IgD-negative memory B cell (primary cell): ENCODE measurements around the gene LTC4S. TPM values are rescaled to one million over a fixed set of nuclear protein-coding genes. Genes with fewer than 3 reads are reported as not detected.

Experiments used
- H3K27ac Mint-ChIP-seq, 3 donors: one replicate each; pipeline ENCODE4 v1.8.0; 2020 to 2022; ENCODE audit warnings: mild to moderate bottlenecking in 3 of 3, mixed read lengths in 3 of 3, moderate library complexity in 1 of 3
- H3K27me3 Mint-ChIP-seq: one replicate; pipeline ENCODE4 v1.8.0; 2021; ENCODE audit warnings: mixed read lengths
- H3K36me3 Mint-ChIP-seq: one replicate; pipeline ENCODE4 v1.8.0; 2020; ENCODE audit warnings: mild to moderate bottlenecking, mixed read lengths
- H3K4me1 Mint-ChIP-seq, 3 donors: one replicate each; pipeline ENCODE4 v1.8.0; 2020 to 2022; ENCODE audit warnings: mixed read lengths in 3 of 3, mild to moderate bottlenecking in 1 of 3
- H3K4me3 Mint-ChIP-seq, 4 donors: one replicate each; pipeline ENCODE4 v1.8.0; 2020 to 2022; ENCODE audit warnings: mild to moderate bottlenecking in 4 of 4, mixed read lengths in 4 of 4, moderate library complexity in 3 of 4
- H3K9me3 Mint-ChIP-seq, 3 donors: one replicate each; pipeline ENCODE4 v1.8.0; 2020 to 2021; ENCODE audit warnings: mixed read lengths in 3 of 3, mild to moderate bottlenecking in 1 of 3
- polyA plus RNA-seq: library from polyadenylated mRNA; unstranded; fragments of 300-500 nt; fragmentation: Illumina TruSeq; gene quantifications from one replicate; pipeline ENCODE4 v1.2.3, GENCODE V29; 2021

The LTC4S gene
- polyA plus RNA-seq, 1 donor from 2014 or later, result 0.80 TPM

DNA sequence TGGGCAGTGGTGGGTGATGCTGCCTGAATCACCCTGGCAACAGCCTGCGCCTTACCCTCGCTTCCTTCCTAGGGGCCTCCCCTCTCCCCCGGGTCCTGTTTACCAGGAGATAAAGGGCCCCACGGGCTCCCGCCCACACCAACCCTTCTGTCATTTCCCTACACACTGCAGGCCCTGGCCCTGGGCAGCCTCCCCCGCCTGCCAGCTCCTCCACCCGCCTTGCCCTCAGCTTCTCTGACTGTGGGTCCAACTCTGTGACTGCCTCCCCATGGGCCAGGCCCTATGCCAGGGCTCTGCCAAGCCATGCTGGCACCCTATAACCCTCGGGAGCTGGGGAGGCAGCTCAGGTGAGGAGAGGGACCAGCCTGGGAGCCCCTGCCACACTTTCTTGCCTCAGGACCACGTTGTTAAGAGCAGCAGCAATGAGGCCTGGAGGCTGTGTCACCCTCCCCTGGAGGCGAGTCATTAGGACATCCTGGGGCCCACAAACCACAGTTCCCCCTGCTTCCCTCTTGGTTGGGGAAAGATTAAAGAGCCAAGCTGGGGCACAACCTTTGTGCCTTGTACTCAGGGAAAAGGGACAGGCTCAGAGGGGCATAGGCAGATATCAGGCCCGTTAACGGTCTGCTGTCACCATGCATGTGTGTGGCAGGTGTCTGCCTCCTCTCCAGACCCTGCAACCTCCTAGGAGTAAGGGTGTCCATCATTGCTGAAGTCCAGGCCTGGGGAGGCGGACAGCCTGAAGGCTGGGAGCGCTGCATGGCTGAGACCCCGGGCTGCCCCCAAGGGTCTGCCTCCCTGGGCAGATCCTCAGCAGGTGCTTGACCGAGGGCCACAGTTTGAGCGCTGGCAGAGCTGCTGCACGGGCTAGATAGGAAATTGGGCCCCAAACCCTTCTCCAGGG lies 10.1 kb downstream of the LTC4S start:
- H3K27me3 Mint-ChIP-seq, result no peaks in the 10 kb centered on the region
- peak overlapping the region; percentile 74 to 80 (median 78) for H3K4me3 Mint-ChIP-seq
- no peaks in the 10 kb centered on the region for H3K9me3 Mint-ChIP-seq
- peaks cover 14 to 22% (median 21%) of the 10 kb centered on the region in 3 donors for H3K4me1 Mint-ChIP-seq
- H3K36me3 Mint-ChIP-seq, result peaks cover 3% of the 10 kb centered on the region
- H3K27ac Mint-ChIP-seq, result peak overlapping the region in 2 of 3 donors; percentile 39 to 81

DNA sequence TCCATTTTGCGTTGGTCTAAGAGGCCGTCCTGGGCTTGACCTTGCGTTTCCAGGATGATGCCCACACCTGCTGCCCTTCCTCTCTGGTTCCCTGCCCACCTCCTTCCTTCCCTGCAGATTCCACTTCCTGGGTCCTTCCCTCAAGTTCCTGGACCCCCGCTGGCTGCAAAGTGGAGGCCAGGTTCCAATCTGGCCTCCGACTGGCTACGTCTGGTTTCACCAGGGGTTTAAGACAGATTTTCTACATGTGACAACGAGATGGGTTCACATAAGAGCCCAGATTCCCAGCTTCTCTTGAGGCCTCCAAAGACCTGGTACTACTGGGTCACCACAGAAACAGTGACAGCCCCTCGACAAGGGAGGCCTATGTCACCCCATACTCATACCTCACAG lies 10.8 kb downstream of the LTC4S start:
- Mint-ChIP-seq H3K27me3 (no peaks in the 10 kb centered on the region), H3K36me3 (peaks cover 3% of the 10 kb centered on the region), H3K4me3 (peak overlapping the region; percentile 74 to 92 (median 80)), H3K4me1 (peaks cover 14 to 22% (median 21%) of the 10 kb centered on the region in 3 donors), H3K9me3 (no peaks in the 10 kb centered on the region), H3K27ac (peak overlapping the region; percentile 67 to 86 (median 81))

DNA sequence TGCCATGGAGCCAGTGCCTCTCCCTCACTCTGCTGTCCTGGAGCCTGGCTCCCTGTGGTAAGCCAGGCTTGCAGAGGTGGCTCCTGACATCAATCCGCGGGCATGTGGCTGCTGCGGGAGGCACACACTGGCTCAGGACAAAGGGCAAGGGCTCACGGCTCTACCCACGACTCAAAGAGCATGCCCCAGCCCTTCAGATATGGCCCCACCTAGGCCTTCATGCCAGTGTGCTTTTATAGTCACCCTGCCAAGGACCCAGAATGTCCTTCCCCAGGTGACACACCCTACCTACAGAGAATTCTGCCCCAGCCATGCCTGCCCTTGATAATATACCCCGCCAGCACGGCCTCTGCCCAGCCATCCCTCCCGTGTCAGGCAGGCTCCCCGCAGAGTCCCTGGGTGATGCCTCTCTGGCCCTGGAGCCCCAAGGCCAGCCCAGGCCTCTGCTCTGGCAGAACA lies 11.3 kb downstream of the LTC4S start:
- Mint-ChIP-seq H3K36me3 (peaks cover 2% of the 10 kb centered on the region), H3K4me1 (peaks cover 14 to 22% (median 21%) of the 10 kb centered on the region in 3 donors), H3K27me3 (no peaks in the 10 kb centered on the region), H3K27ac (peak overlapping the region; percentile 67 to 86 (median 81)), H3K9me3 (no peaks in the 10 kb centered on the region), H3K4me3 (peak overlapping the region; percentile 74 to 92 (median 84))

- Mint-ChIP-seq H3K4me3 (peak overlapping the region; percentile 74 to 92 (median 84)), H3K27ac (peak overlapping the region in 2 of 3 donors; percentile 67 to 81), H3K9me3 (no peaks in the 10 kb centered on the region)
Observed at GRCh38 chr5:179805529-179806249, 11.9 kb downstream of the LTC4S start.

DNA sequence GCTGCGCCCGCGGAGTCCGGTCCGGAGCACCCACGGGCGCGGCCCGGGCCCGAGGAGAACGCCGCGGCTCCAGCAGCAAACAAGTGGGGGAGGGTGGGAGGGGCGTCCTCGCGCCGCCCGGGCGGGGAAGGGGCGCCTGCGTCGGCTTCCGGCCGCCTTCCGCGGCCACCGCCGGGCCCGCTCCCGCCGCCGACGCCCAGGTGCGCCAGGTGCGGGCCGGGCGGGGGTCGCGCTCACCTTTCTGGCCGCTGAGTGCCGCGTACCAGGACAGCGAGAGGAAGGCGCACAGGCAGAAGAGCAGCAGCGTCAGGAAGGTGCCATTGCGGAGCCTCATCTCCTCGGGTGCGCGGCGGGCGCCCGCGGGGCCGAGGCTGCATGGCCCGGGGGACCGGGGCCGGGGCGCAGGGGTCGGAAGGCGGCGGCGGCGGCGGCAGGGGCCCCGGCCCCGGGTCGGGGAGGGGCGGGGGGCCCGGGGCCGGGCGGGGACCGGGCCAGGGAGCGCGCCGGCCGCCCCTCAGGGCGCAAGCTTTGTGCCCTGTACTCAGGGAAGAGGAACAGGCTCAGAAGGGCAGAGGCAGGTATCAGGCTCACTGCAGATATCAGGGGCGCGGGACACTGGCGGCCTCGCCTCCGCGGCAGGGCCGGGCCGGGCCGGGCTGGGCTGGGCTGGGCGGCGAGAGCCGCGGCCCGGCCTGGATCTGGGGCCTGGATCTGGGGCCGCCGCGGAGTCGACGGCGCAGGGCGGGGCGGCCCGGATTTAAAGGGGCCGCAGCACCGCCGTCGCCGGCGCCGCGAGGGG lies 12.7 kb downstream of the LTC4S start, which contains the start of gene MGAT4B:
Gene MGAT4B, minus strand, starts transcription at position 617 of the 799 bp plus-strand sequence. Its CDS starts 283 bp downstream, at position 334.
- Mint-ChIP-seq H3K4me3 (peak within 1 kb of the TSS; percentile 80 to 90 (median 87)), H3K27me3 (no peaks in the 10 kb centered on the region), H3K4me1 (peaks cover 14 to 23% (median 21%) of the 10 kb centered on the region in 3 donors), H3K9me3 (no peaks in the 10 kb centered on the region), H3K36me3 (peaks cover 2% of the 10 kb centered on the region), H3K27ac (peak within 1 kb of the TSS in 1 of 3 donors; percentile 71)

More at GRCh38 chr5:179805529-179806249, 11.9 kb downstream of the LTC4S start:
- Mint-ChIP-seq H3K27me3 (no peaks in the 10 kb centered on the region), H3K36me3 (peaks cover 2% of the 10 kb centered on the region), H3K4me1 (peaks cover 14 to 22% (median 21%) of the 10 kb centered on the region in 3 donors)

GRCh38 chr5:179812135-179812825 lies 18.5 kb downstream of the LTC4S start:
- peak overlapping the region in 1 of 3 donors; percentile 60 for H3K27ac Mint-ChIP-seq
- no peaks in the 10 kb centered on the region for H3K27me3 Mint-ChIP-seq
- no peaks in the 10 kb centered on the region for H3K9me3 Mint-ChIP-seq
- peaks cover 0 to 5% (median 3%) of the 10 kb centered on the region in 3 donors for H3K4me1 Mint-ChIP-seq
- H3K4me3 Mint-ChIP-seq, result peak overlapping the region in 1 of 4 donors; percentile 35
- H3K36me3 Mint-ChIP-seq, result no peaks in the 10 kb centered on the region

- Mint-ChIP-seq H3K27ac (peak overlapping the region in 1 of 3 donors; percentile 60), H3K27me3 (no peaks in the 10 kb centered on the region), H3K9me3 (no peaks in the 10 kb centered on the region), H3K36me3 (no peaks in the 10 kb centered on the region), H3K4me1 (peaks cover 4 to 6% (median 5%) of the 10 kb centered on the region in 3 donors), H3K4me3 (peak overlapping the region in 1 of 4 donors; percentile 35)
Observed at GRCh38 chr5:179812997-179813607, 19.3 kb downstream of the LTC4S start.

- no peaks in the 10 kb centered on the region for H3K27me3 Mint-ChIP-seq
- H3K4me3 Mint-ChIP-seq, result peak overlapping the region in 2 of 4 donors; percentile 65 to 82
- H3K9me3 Mint-ChIP-seq, result no peaks in the 10 kb centered on the region
- H3K27ac Mint-ChIP-seq, result peak overlapping the region in 1 of 3 donors; percentile 84
- H3K4me1 Mint-ChIP-seq, result peaks cover 6 to 10% (median 9%) of the 10 kb centered on the region in 3 donors
- no peaks in the 10 kb centered on the region for H3K36me3 Mint-ChIP-seq
Observed at GRCh38 chr5:179814090-179814489, 20.3 kb downstream of the LTC4S start.

GRCh38 chr5:179815491-179816249 lies 21.9 kb downstream of the LTC4S start:
- peak overlapping the region in 1 of 3 donors; percentile 67 for H3K27ac Mint-ChIP-seq
- H3K36me3 Mint-ChIP-seq, result no peaks in the 10 kb centered on the region
- no peaks in the 10 kb centered on the region for H3K27me3 Mint-ChIP-seq

DNA sequence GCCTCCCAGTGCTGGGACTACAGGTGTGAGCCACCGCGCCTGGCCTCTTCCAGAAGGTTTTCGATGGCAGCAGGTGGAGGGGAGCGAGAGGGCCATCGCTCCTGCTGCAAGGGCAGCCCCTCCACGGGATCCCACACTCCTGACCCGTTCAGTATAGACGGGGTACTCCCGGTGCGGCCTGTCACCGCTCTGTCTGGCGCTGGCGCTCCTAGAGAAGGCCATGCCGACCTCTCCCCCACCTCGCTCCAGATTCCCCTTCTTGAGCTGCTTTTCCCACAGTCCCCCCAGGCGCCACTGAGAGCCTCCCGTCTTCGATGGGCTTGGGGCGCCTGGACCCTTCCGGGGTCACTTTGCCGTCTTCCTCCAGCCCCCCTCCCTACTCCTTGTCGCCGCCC lies 22.6 kb downstream of the LTC4S start:
- Mint-ChIP-seq H3K27ac (peak overlapping the region in 1 of 3 donors; percentile 76), H3K9me3 (no peaks in the 10 kb centered on the region), H3K27me3 (no peaks in the 10 kb centered on the region), H3K36me3 (no peaks in the 10 kb centered on the region), H3K4me1 (peaks cover 6 to 16% (median 14%) of the 10 kb centered on the region in 3 donors), H3K4me3 (peak overlapping the region in 3 of 4 donors; percentile 57 to 71 (median 68))

More at GRCh38 chr5:179815491-179816249, 21.9 kb downstream of the LTC4S start:
- H3K4me1 Mint-ChIP-seq, result peaks cover 6 to 16% (median 14%) of the 10 kb centered on the region in 3 donors
- peak overlapping the region in 3 of 4 donors; percentile 27 to 82 (median 71) for H3K4me3 Mint-ChIP-seq
- no peaks in the 10 kb centered on the region for H3K9me3 Mint-ChIP-seq

GRCh38 chr5:179816796-179817469 lies 23.1 kb downstream of the LTC4S start:
- H3K27me3 Mint-ChIP-seq, result no peaks in the 10 kb centered on the region
- H3K9me3 Mint-ChIP-seq, result no peaks in the 10 kb centered on the region
- H3K4me1 Mint-ChIP-seq, result peaks cover 7 to 18% (median 17%) of the 10 kb centered on the region in 3 donors
- H3K36me3 Mint-ChIP-seq, result no peaks in the 10 kb centered on the region
- H3K4me3 Mint-ChIP-seq, result peak overlapping the region; percentile 30 to 94 (median 72)
- H3K27ac Mint-ChIP-seq, result peak overlapping the region in 2 of 3 donors; percentile 100

DNA sequence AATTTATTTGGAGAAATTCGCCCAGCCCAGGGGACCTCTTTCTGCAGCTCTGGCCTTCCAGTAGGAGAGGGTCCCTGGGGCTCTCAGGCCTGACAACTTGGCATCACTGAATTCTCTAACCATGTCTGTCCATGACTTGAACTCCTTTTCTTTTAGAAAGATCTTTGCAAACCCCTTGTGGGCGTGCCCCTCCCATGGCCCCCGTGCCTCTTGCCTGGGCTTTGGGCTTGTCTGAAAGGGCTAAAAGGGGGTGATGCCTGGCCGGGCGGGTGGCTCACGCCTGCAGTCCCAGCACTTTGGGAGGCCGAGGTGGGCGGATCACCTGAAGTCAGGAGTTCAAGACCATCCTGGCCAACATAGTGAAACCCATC lies 23.7 kb downstream of the LTC4S start:
- no peaks in the 10 kb centered on the region for H3K27me3 Mint-ChIP-seq
- H3K4me3 Mint-ChIP-seq, result peak overlapping the region; percentile 30 to 94 (median 68)
- H3K27ac Mint-ChIP-seq, result peak overlapping the region; percentile 97 to 100 (median 100)

More for the DNA sequence above, 23.7 kb downstream of the LTC4S start:
- Mint-ChIP-seq H3K36me3 (no peaks in the 10 kb centered on the region), H3K9me3 (no peaks in the 10 kb centered on the region), H3K4me1 (peaks cover 12 to 22% (median 19%) of the 10 kb centered on the region in 3 donors)
